Coronary artery (tissue), 2 donors: ENCODE data around the gene COL20A1.

Source experiments
- DNase-seq: peaks from one replicate; pipeline ENCODE4 v3.0.0-alpha.2; 2017; ENCODE audit warnings: low spot score
- H3K27ac ChIP-seq, 2 donors: fragments of 200-600 bp; sonication (generic); one replicate each; pipeline ENCODE4 v1.5.1; 2016 to 2019
- H3K4me3 ChIP-seq: fragments of 200-600 bp; sonication (generic); 2 replicates; pipeline ENCODE4 v1.5.1; 2016; ENCODE audit warnings: mild to moderate bottlenecking, moderate library complexity
- CTCF ChIP-seq: fragments of 200-600 bp; sonication (generic); IDR thresholded peaks from one replicate; pipeline ENCODE4 v1.5.1; 2019; ENCODE audit warnings: antibody characterized with exemption

Gene COL20A1

DNA sequence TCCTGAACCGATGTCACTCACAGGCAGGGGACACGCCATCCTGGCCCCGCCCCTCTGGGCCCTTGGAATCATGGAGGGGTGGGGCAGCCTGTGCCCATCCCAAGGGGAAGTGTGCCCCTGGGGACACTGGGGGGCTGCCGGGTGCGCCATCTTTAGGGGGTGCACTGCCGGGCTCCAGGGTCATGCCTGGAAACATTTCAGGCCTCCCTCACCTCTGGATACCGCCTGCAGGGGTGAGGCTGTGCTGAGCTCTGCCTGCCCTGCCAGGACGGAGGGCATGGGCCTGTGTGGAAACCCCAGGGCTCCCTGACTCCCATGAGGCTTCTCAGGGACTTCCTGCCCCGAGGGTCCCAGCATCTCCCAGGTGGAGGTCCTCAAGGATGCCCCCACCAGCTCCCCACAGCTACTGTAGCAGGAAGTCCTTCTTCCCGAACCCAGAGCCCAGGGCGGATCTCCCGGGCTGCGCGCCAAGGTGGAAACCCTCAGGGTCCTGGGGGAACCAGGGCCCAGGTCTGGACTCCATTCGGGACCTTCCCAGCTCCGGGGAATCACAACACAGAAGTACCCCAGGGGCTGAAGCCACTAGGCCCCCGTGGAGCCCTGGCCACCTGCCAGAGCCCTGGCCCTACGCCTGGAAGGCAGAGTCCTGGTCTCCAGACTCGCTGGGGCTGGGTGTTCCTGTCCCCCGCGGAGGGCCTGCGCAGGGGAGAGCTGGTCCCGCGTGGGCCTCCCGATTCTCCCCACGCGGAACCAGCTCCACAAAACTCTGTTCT is 52.5 kb downstream of the COL20A1 start:
- no peak for DNase-seq
- no peak for TF ChIP-seq CTCF
- Histone ChIP-seq H3K4me3 (no peak overlapping the region), H3K27ac (no peak overlapping the region)

DNA sequence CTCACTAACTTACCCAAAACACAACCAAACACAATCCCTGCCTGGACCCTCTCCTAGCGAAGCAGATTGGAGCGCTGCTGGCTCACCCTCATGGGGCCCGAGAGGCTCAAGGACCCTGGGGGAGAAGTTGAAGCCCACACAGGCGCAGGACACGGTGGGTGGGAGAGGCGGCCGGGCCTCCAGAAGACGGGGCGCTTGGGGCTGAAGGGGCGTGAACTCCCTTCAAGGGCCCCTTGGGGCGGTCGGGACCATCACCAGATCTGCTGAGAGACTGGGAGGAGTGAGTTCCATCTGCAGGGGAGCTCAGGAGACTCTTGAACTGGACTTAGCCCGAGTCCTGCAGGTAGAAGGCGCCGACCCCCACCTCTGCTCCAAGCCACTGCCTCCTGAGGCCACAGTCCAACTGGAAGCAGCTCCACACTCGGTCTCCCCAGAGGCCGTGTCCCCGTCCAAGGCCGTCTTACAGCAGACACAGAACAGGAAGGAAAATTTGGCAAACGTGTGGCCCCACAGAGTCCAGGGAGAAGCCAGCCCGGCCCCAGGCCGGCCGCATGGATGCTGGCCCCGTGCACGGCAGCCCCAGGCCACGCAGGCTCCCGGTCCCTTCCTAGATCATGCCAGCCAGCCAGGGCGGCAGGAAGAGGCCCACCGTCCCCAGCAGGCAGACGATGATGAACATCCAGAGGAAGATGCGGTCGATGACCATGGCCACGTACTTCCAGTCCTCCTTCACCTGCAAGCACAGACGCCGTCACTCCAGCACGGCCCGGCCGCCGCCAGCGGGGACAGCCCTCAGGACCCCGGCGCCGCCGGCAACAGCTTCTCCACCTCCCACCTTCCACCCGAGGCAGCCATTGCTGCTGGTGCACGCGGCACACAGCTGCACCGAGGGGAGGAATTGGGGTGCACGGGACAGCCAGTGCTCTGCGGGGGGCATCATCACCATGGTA is 53.4 kb downstream of the COL20A1 start:
- TF ChIP-seq CTCF = no peak
- DNase-seq = no peak
- H3K4me3 ChIP-seq = no peak overlapping the region
- H3K27ac ChIP-seq = no peak overlapping the region

DNA sequence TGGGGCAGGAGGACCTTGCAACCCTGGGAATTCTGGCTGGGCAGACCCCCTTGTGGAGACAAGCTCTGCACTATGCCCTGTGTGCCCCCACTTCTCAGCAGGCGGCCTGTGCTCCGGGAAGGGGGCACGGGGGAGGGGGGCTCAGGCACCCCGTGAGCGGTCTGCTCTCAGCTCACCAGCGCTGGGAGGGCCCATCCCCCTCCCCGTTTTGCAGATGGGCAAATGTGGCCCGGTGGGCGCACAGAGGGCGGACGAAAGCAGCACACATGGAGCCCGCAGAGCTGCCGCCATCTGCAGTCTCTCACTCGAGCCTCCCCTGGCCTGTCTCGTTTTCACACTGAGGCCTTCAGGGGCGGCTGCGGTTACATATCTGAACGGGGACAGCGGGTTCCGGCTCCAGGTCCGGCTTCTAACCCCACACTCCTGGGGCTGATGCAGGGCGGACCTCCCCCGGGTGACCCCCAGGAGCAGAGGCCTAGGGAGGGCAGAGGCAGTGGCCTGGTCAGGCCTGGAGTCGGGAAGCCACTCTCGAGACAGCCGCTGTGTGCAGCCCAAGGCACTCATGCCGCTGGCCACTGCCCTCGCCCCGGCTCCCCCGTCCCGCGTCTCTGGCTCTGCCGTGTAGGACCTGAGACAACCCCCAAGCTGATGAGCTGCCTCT is 54.2 kb downstream of the COL20A1 start:
- no peak for TF ChIP-seq CTCF
- H3K27ac ChIP-seq = no peak overlapping the region
- no peak overlapping the region for H3K4me3 ChIP-seq
- DNase-seq = no peak

DNA sequence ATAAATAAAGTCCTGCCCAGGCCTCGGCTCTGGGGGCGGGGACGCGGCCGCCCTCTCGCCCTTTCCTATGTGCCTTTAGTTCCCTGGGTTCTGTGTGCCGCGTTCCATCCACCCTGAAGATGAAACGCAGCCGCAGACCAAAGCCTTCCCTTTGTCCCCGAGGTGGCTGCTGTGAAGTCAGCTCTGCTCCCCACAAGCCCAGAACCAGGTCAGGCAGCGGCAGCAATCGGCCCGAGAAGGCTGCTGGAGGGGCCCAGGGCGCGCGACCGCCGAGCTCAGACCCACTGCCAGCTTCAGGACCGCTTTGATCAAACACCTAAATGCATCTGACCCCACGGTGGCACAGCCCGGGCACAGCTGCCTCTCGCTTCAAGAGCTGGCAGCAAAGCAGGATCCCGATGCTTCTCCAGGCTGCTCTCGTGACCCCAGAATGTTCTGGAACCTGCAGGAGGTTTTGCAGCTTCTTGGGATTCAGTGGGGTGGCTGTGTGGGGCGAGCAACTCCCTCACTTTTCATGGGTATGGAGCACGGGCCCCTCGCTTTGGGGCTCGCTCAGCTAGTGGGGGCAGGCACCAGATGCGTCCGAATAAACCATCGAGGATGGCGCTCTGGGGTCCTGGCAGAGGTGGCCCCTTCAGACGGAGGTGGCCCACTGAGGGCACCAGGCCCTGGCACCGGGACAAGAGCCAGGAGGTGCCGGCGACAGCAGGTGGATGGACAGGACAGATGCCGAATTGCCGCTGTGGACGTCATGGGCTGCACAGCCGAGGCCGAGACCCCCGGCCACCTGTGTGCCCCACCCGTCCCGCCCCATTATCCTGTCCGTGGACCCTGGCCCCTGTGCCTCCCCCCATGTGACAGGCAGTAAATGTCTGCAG is 55.2 kb downstream of the COL20A1 start:
- no peak overlapping the region for H3K4me3 ChIP-seq
- TF ChIP-seq CTCF = no peak
- no peak overlapping the region for H3K27ac ChIP-seq
- no peak for DNase-seq

DNA sequence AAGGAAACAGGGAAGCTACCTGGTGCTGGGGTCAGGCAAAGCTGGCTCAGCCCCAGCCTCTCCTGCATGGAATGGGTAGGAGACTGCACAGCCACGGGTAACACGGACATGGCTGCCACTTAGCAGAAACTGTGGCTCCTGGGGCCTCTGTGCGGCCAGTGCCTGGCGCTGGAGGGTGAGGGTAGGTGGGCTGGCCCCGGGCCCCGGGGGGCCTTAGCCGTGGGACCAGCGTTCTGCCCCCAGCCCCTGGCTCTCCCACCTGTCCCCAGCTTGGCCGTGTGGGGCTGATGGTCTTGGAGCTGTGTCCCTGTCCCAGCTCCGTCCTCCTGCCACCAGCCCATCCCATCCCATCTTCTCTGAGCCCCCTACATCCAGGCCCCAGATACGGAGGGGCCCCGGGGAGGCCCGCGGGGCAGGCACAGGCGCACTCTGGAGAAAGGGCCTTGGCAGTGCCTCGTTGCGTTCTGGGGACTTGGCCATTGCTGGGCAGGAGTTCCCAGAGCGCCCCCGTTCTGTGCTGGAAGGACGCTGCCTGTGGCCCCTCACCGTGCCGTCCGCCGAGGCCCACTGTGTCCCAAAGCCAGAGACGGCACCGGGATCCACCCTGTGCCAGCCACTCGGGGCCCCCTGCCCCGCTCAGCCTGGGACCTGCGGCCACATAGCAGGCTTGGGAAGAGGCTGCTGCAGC is 56.0 kb downstream of the COL20A1 start:
- no peak for DNase-seq
- TF ChIP-seq CTCF = no peak
- Histone ChIP-seq H3K27ac (no peak overlapping the region), H3K4me3 (no peak overlapping the region)

DNA sequence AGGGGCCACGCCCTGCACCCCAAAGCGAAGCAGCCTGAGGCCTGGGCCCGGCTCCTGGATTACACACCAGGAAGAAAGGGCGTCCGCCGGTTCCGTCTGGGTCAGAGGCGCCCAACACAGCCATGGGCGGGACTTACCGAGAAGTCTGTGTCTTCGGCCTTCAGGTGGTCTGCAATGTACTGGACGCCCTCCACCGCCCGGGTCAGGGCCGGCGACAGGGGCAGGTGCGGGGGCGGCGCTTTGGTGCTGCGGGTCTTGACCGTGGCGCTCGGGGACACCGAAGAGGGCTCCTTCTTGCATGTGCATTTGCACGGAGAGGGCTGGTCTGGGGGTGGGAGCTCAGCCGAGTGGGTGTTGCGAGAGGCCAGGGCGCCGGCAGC is 56.5 kb downstream of the COL20A1 start:
- no peak overlapping the region for H3K27ac ChIP-seq
- DNase-seq = no peak
- no peak for TF ChIP-seq CTCF
- H3K4me3 ChIP-seq = no peak overlapping the region
